GM21515 (cell line): ENCODE measurements around the gene PPP1R18.
"Not testable (repeated sequence)": the region's sequence is repeated elsewhere in the genome, so short reads cannot be mapped to it uniquely, and the experiment has no call there.

ENCODE experiments used
- ATAC-seq: cut with Tn5 transposase; IDR thresholded peaks from one replicate; pipeline ENCODE4 v1.9.1; 2021; ENCODE audit not compliant: unreplicated experiment

Gene PPP1R18

DNA sequence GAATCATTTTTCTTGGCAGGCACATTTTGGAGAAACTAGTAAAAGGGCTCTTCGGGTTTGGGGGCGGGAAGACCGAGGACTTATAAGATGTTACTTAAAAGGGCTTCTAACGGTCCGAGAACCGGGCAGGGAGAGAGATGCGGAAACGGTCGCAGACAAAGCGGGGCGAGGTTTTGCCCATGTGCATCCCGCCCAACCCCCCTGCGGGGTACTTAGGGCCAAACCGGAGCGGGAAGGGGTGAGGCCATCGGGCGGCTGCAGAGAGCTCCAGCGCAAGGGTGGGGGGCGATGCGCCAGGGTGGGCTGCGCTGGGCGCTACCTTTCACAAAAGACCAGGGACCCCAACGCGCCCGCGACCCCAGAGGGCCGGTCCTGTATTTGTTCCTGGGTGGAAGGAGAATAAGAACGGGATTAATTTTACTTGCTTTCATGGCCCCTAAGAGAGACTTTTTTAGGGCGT, 34.3 kb upstream of the PPP1R18 start:
- ATAC-seq = no peak

DNA sequence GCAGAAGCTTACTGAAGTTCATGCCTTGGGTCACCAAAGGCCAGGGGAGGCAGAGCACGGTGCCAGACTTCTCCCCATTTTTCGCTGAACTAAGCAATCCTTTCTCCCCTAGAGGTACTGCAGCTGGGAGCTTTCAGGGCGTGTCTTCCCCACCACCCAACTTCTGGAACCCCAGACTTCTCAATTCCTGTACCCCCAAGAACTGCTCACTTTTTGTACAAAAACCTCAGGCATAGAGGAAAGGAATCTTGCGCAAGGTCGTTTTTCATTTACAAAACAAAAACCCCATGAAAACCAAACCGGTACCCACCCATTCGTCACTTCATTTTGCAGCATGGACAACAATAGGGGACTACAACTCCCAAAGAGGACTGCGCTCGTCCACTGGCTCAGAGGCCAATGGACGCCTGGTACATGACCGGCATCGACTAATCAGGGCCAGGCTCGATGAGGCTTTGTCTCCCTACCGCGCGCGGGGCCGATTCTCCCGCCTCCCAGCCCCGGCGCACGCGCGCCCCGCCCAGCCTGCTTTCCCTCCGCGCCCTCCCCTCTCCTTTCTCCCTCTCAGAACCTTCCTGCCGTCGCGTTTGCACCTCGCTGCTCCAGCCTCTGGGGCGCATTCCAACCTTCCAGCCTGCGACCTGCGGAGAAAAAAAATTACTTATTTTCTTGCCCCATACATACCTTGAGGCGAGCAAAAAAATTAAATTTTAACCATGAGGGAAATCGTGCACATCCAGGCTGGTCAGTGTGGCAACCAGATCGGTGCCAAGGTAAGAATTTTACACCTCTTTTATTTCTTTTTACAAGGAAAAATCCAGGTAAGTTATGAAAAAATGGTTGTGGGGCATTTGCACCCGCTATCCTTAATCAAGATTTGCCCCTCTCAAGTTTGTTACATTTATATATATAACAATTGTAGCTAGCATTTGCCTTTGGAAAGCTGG, 33.6 kb upstream of the PPP1R18 start, which contains the start of gene TUBB:
TSS of gene TUBB (plus strand) at position 562 of the 947 bp plus-strand sequence. CDS start at position 717, 155 bp downstream.
- ATAC-seq = peak; percentile 39

DNA sequence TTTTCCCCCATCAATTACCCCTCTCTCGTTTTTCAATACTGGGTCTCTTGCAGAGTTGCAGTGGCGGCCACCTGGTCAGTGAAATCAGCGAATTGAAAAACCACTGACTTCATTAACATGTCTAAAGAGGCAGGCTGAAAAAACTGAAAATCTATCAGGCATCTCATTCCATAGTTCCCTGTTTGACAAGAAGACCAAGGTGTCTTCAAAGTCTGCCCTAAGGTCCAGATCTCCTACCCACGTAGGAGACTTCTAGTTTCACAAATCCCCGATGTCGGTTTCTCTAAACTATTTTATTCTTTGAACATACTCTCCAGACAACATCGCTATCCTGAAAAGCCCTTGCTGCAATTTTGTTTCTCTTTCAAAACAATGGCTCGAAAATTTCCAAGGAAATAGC, 32.9 kb upstream of the PPP1R18 start:
- no peak for ATAC-seq

DNA sequence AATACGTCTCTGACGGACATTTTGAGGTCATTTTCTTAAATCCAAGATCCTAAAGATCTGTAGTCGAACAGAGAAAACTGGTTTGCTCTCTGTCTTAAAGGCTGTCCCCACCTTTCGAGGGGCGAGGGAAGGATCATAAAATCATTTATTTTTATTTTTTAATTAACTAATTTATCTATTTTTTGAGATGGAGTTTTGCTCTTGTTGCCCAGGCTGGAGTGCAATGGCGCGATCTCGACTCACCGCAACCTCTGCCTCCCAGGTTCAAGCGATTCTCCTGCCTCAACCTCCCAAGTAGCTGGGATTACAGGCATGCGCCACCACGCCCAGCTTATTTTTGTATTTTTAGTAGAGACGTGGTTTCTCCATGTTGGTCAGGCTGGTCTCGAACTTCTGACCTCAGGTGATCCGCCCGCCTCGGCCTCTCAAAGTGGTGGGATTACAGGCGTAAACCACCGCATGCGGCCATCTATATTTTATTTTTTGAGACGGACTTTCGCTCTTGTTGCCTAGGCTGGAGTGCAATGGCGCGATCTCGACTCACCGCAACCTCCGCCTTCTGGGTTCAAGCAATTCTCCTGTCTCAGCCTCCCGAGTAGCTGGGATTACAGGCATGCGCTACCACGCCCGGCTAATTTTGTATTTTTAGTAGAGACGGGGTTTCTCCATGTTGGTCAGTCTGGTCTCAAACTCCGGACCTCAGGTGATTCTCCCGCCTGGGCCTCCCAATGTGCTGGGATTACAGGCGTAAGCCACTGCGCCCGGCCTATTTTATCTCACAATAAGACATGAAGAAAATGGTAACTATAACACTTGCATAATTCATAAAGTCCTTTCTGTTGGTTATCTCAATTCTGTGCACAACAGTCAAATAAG, 31.6 kb upstream of the PPP1R18 start:
- ATAC-seq = not testable (repeated sequence)

DNA sequence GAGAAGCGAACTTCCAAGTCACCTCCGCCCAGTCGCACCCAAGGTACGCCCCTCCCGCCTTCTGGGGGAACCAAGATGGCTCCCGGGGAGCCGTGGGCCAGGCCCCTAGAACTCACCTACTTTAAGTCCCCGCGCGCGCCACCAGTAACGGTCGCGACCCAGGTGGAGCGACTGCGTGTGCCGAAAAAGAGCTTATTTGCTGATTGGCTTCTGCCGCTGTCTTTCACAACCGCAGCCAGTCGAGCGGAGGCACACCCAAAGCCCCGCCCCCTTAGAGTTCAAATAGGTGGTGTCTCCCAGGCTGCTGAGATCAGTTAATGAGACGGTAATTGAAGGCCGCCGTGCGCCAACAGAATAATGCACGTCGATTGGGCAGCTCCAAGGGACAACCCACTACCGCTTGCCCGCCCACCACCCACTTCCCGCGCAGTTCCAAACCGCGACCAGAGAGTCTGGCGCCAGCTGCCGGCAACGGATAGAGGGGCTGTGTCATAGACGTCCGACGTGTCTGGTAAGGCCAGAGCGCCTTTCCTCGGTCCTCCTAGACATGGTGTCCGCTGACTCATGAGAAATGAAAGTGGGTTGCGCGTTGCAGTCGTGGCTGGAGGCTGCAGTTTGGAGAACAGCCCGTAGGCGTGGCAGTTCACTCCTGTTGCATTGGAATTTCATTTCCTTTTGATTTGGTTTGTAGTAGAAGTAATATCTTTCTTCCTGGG, 30.8 kb upstream of the PPP1R18 start, which contains the start of gene MDC1:
TSS of gene MDC1 (minus strand) at position 153 of the 716 bp plus-strand sequence. CDS start 2,106 bp downstream, outside the sequence.
- peak; percentile 71 for ATAC-seq

DNA sequence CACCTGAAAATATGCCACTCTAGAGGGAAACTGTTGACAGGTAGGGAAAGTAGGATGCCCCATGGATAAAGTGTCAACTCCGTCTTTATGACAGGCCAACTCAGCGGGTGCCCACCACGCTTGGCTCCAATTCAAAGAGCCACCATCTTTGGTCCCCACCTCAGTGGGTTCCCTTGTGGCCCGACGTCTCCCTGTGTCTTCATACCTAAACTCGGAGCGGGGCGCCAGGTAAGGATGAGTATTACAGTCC, 30.4 kb upstream of the PPP1R18 start:
- no peak for ATAC-seq

DNA sequence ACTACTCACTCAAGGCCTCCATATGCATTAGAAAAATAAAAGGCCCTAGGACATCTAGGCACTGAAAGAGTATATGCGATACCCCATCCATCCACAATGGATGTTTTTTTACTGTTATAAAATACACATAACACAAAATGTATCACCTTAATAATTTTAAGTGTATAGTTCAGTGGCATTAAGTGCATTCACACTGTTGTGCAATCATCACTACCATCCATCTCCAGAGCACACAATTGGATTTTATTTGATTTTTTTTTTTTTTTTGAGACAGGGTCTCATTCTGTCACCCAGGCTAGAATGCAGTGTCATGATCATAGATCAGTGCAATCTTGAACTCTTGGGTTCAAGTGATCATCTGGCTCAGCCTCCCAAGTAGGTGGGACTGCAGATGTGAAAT, 27.8 kb upstream of the PPP1R18 start:
- ATAC-seq = no peak

DNA sequence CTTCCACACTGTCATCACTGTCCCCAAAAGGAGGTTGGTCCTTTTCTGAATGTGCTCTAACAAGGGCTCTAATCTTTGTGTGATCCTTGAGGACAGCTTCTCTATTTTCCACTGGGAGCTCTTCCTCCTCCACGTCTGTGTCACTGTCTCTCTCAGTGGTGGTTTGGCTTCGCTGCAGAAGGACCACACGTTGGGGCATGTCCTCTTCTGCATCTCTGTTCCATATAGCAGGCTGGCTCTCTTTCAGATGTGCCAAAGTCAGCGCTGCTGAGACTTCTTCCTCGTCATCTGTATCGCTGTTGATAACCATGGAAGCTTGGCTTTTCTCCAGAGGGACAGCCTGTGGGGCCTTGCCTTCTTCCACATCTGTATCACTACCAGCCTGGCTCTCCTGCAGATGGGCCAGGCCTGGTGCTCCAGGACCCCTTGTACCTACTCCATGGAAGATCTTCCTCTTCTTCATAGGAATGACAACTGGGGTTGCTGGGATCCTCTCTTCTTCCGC, 26.0 kb upstream of the PPP1R18 start:
- ATAC-seq = no peak

DNA sequence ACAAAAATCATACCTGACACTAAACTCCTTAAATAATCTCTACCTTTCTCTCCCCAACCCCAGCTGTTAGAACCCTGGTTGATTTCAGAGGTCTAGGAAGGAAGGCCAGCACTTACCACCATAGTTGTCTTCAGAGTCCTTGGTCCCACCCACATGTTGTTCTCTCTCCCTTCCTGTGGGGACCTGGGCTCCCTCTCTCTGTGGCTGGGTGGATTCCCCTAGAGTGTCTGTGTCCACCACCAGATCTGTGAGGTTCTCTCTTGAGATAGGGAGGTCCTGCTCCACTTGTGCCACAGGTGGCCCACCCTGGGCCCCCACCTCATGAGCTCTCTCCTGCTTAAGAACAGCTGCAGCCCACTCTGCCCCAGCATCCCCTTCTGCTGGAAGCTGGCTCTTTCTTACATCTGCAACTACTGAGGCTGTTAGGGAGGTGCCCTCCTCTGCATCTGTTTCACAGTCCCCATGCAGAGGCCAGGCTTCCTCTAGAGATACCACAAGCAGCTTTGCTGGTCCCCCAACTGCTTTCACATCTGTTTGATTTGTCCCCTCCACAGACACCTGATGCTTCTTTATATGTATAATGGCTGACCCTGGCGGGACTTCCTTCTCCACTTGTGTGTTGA, 25.4 kb upstream of the PPP1R18 start:
- no peak for ATAC-seq

DNA sequence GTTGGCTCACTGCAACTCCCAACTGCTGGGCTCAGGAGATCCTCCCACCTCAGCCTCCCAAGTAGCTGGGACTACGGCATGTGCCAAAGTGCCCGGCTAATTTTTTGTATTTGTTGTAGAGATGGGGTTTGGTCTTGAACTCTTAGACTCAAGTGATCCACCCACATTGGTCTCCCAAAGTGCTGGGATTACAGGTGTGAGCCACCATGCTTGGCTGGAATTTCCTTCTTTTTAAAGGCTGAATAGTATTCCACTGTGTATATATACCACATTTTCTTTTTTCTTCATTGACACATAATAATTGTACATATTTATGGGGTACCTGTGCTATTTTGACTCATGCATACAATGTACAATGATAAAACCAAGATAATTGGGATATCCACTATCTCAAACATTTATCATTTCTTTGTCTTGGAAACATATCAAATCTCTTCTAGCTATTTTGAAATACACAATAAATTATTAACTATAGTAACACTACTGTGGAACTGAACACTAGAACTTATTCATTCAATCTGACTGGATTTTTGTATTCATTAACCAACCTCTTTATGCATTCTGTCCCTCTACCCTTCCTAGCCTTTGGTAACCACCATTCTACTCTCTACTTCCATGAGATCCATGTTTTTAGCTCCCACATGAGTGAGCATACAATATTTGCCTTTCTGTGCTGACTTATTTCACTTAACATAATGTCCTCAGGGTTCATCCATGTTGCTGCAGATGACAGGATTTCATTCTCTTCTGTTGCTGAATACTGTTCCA, 22.8 kb upstream of the PPP1R18 start:
- no peak for ATAC-seq

DNA sequence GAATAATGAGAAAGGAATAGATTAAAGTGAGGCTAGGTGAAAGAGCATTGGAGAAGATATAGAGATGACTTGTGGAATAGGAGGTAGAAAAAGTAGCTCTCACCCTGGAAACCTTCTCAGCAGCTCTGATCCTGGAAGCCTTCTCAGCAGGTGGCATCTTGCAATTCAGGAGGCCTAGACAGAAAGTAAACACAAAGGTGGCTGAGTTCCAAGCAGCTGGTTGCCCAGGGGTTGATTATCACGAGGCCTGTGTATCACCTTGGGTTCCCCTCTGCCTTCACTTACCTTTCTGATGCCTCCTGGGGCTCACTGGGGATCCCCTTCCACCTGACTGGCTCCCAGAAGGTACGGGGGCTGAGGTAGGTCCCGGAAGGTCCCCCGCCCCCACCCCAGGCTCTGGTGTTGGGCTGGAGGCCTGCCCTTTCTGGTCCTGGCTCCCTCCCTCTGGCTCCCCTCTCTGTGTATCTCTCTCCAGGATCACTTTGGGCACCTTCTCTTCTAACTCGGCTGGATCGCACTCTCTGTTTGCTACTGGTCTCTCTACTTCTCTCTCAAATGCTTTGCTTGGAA, 20.9 kb upstream of the PPP1R18 start:
- no peak for ATAC-seq

DNA sequence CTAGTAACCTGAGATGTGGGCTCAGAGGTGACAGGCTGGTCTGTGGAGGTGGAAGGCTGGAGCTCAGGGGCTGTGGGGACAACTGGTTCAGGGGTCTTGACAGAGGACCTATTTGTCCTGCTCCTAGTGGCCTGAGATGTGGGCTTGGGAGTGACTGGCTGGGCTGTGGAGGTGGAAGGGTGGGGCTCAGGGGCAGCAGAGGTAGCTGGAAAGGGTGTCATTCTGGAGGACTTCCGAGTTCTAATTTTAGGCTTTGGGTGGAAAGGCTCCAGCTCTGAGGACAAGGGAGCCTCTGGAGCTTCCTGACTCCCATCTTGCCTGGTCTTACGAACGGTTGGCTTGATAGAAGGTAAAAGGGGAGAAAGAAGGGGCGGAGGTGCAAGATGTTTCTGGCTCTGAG, 19.2 kb upstream of the PPP1R18 start:
- no peak for ATAC-seq

DNA sequence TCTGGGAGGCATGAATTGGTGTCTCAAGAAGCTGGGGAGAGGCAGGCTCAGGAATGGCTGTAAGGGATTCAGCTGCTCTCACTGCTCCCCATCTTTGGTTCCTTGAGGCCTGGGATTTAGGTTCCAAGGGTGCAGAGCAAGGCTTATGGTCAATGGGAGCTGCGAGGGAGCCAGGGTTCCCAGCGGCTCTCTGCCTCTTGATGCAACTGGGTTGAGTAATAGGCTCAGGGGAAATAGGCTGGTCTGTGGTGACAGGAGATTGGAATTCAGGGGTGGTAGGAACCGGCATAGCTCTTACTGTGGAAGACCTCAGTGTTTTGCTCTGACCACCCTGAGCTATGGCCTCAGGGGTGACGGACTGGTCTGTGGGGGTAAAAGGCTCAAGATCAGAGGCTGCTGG, 17.4 kb upstream of the PPP1R18 start:
- no peak for ATAC-seq

DNA sequence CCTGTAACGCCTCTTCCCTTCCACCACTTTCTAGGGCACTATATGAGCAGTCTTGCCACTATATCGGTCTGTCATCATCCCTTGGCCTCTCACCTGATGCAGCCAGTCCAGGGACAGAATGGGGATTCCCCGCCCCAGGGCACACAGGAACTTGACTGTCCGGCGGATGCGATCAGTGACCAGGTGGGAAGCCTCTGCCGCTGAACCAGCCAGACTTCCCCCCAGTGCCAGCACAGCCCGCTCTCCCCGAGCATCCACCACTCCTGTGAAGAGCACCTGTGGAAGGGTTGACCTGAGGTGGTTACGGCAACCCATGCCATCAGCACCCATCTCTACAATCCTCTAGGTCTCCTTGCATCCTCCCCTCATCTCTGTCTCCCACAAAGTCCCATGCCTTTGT, 16.6 kb upstream of the PPP1R18 start:
- ATAC-seq = no peak

DNA sequence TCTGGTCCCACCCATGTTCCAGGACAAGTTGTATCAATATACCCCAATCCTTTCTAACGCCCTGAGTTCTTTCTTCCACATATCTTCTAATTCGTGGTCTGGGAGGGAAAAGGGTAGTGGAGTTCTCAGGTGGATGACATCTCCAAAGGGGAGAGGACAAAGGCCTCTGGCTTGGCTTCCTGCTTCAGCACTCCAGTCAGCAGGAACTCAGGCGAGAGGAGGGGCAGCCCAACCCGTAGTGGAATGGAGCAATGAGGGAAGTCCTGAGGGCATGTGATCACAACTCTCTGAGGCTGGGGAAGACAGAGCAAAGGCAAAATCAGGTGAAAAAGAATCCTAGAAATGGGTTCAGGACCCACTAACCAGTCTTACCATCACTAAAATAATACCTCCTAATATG, 13.9 kb upstream of the PPP1R18 start:
- no peak for ATAC-seq

DNA sequence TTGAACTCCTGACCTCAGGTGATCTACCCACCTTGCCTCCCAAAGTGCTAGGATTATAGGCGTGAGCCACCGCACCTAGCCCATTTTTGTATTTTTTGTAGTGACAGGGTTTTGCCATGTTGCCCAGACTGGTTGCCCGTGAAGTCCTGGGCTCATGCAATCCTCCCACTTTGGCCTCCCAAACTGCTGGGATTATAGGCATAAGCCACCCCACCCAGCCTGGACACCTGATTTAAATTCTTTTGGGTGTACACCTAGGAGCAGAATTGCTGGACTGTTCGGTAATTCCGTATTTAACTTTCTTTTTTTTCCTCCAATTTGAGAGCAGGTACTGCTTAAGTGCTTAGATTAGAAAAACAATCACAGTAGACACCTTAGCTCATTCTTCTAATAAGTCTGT, 10.0 kb upstream of the PPP1R18 start:
- no peak for ATAC-seq

DNA sequence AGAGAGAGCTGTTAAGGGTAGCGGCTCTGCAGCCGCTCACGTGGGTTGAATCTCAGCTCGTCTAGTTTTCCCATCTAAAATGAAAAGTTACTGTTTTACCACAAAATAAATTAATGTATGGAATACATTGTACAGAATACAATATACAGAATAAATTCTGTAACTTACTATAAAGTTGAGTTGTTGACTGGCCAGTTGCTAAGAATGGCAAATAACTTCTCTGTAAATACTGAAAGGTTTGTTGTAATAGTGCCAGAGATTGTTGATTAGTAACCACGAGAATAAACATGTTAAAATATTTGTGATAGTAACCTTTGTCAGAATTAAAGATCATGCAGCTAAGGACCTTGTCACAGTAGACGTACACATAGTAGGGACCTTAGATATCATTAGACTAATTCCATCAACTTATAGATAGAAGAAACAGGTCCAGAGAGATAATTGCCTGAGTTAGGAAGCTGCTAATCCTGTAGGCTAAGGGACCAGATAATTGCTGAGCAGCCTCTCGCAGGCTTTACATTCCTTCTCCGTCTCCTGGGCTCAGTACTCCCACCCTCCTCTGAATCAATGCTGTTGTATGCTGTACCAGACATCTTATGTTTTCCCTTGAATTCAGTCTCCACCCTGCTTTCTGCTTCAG, 4.9 kb upstream of the PPP1R18 start:
- no peak for ATAC-seq

DNA sequence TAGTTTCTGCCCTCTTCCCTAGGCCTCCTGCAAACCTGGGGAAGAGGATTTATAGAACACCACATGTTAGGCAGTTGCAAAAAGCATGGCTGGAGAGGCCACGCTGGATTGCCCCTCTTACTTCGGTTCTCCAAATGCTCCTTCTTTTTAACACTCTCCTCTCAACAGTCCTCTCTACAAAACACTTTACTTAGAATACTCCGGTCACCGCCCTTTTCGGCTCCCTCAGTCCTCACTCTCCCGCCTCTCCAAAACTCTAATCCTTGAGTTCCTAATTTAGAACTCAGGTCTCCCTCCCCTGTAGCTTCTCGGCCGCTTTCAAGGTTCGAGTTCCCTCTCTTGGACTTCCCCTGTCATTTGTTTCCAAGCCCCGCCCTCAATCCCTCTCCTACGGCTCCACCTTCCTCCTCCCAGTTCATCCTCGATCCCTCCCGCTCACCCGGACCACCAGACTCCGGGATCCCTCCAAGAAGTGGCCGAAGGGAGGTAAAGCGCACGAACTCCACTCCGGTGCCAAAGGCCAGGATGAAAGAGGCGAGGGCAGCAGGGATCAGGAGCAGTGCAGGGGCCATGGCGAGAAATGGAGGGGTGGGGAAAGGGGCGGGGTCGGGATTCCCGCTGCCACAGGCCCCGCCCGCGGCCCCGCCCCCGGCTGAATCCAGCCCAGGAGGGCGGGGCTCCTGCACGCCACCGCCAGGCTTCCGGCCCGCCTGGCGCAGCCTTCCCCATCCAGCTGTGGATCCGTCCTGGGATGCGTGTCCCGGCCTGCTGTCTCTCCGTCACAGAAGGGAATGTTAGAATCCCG, 4.2 kb upstream of the PPP1R18 start, which contains the start of gene NRM:
TSS of gene NRM (minus strand) at position 582 of the 805 bp plus-strand sequence. CDS start at position 572, 10 bp downstream.
- ATAC-seq = peak; percentile 31
